CD14-positive monocyte (primary cell): ENCODE data around the gene SFXN4. TPM values are rescaled to one million over a fixed set of nuclear protein-coding genes. Genes with fewer than 3 reads are reported as not detected.
"Not testable (repeated sequence)": the region's sequence is repeated elsewhere in the genome, so short reads cannot be mapped to it uniquely, and the experiment has no call there.

ENCODE experiments used
- DNase-seq, 3 donors: peaks; one replicate each; pipeline ENCODE4 v3.0.0-alpha.2; 2011 to 2022
- H2AFZ ChIP-seq: 2 replicates; pipeline ENCODE4 v1.6.0; 2012; ENCODE audit warnings: mild to moderate bottlenecking, low read depth, low read length, inconsistent platforms; ENCODE audit not compliant: insufficient read depth, poor library complexity, severe bottlenecking
- H3K27ac ChIP-seq, 2 donors: 1 replicate in 1 of 2; 2 replicates in 1 of 2; pipeline ENCODE4 v1.5.1; 2012 to 2013; ENCODE audit warnings: low read length in 2 of 2, control low read depth in 1 of 2, inconsistent platforms in 1 of 2, low read depth in 1 of 2, mild to moderate bottlenecking in 1 of 2
- H3K27me3 ChIP-seq, 2 donors: one replicate each; pipeline versions ENCODE4 v1.6.0 to v1.6.1; 2011 to 2013; ENCODE audit warnings: low read length in 2 of 2; ENCODE audit not compliant: control insufficient read depth in 2 of 2, insufficient read depth in 2 of 2
- H3K36me3 ChIP-seq, 2 donors: replicated peaks in 1 of 2; 1 replicate in 1 of 2; 2 replicates in 1 of 2; pipeline versions ENCODE4 v1.5.1 to v1.6.1; 2012 to 2013; ENCODE audit warnings: low read length in 2 of 2, control low read depth in 1 of 2, inconsistent platforms in 1 of 2, mild to moderate bottlenecking in 1 of 2; ENCODE audit not compliant: insufficient read depth in 2 of 2, control insufficient read depth in 1 of 2
- H3K4me1 ChIP-seq, 2 donors: 1 replicate in 1 of 2; 2 replicates in 1 of 2; pipeline versions ENCODE4 v1.5.1 to v1.6.1; 2012 to 2013; ENCODE audit warnings: low read length in 2 of 2, control low read depth in 1 of 2, inconsistent platforms in 1 of 2, mild to moderate bottlenecking in 1 of 2, moderate library complexity in 1 of 2; ENCODE audit not compliant: insufficient read depth in 2 of 2, control insufficient read depth in 1 of 2
- H3K4me2 ChIP-seq: replicated peaks from 2 replicates; pipeline ENCODE3; 2012; ENCODE audit warnings: low read length, moderate library complexity, mild to moderate bottlenecking; ENCODE audit not compliant: poor library complexity, severe bottlenecking; ENCODE audit errors: extremely low read depth
- H3K4me3 ChIP-seq, 3 experiments: fragments of 200-600 bp in 1 of 3; sonication (generic) in 1 of 3; replicated peaks in 1 of 3; 1 replicate in 2 of 3; 2 replicates in 1 of 3; pipeline ENCODE4 v1.5.1; 2011 to 2013; ENCODE audit warnings: low read length in 3 of 3, mild to moderate bottlenecking in 3 of 3, control low read depth in 2 of 3, low read depth in 2 of 3, inconsistent platforms in 1 of 3, moderate library complexity in 1 of 3
- H3K79me2 ChIP-seq: 2 replicates; pipeline ENCODE4 v1.6.0; 2012; ENCODE audit warnings: mild to moderate bottlenecking, control low read depth, inconsistent platforms, low read length, moderate library complexity; ENCODE audit not compliant: insufficient read depth
- H3K9ac ChIP-seq: 2 replicates; pipeline ENCODE4 v1.6.0; 2017; ENCODE audit warnings: low read length, mild to moderate bottlenecking; ENCODE audit not compliant: insufficient read depth, poor library complexity, severe bottlenecking
- H3K9me3 ChIP-seq, 2 donors: replicated peaks in 1 of 2; 1 replicate in 1 of 2; 2 replicates in 1 of 2; pipeline versions ENCODE4 v1.5.1 to v1.6.1; 2012 to 2013; ENCODE audit warnings: low read length in 2 of 2, control low read depth in 1 of 2; ENCODE audit not compliant: control insufficient read depth in 1 of 2, insufficient read depth in 1 of 2
- H4K20me1 ChIP-seq: 2 replicates; pipeline ENCODE4 v1.6.0; 2012; ENCODE audit warnings: mild to moderate bottlenecking, low read length, control low read depth, moderate library complexity; ENCODE audit not compliant: insufficient read depth
- H3K27ac Mint-ChIP-seq, 7 donors: one replicate each; pipeline ENCODE4 v1.8.0; 2020; ENCODE audit warnings: mild to moderate bottlenecking in 7 of 7, mixed read lengths in 7 of 7, moderate library complexity in 6 of 7, inconsistent platforms in 2 of 7
- H3K27me3 Mint-ChIP-seq, 3 donors: one replicate each; pipeline ENCODE4 v1.8.0; 2021 to 2022; ENCODE audit warnings: low read depth in 3 of 3, mild to moderate bottlenecking in 3 of 3, mixed read lengths in 3 of 3, moderate library complexity in 3 of 3, inconsistent platforms in 1 of 3
- H3K36me3 Mint-ChIP-seq, 2 donors: one replicate each; pipeline ENCODE4 v1.8.0; 2020; ENCODE audit warnings: mixed read lengths in 2 of 2, inconsistent platforms in 1 of 2, mild to moderate bottlenecking in 1 of 2
- H3K4me1 Mint-ChIP-seq: one replicate; pipeline ENCODE4 v1.8.0; 2020; ENCODE audit warnings: mild to moderate bottlenecking, mixed read lengths
- H3K4me3 Mint-ChIP-seq, 2 donors: one replicate each; pipeline ENCODE4 v1.8.0; 2020; ENCODE audit warnings: mild to moderate bottlenecking in 2 of 2, mixed read lengths in 2 of 2, moderate library complexity in 1 of 2
- H3K9me3 Mint-ChIP-seq, 7 donors: one replicate each; pipeline ENCODE4 v1.8.0; 2020 to 2022; ENCODE audit warnings: mixed read lengths in 7 of 7, mild to moderate bottlenecking in 6 of 7, moderate library complexity in 6 of 7, inconsistent platforms in 2 of 7
- CTCF ChIP-seq: fragments of 200-600 bp; IDR thresholded peaks from one replicate; pipeline ENCODE4 v1.8.0; 2022; ENCODE audit warnings: antibody characterized with exemption, mild to moderate bottlenecking
- WGBS: methylation state at CpG from one replicate; pipeline ENCODE4 v1.1.5; 2013; ENCODE audit warnings: missing lambda C conversion rate; ENCODE audit not compliant: insufficient coverage; 5-methylcytosine and 5-hydroxymethylcytosine counted together
- intact Hi-C, 2 donors: fragments of 100-400 bp; cut with micrococcal nuclease; formaldehyde crosslinking; loops; one replicate each; pipeline versions ENCODE4 v1.15.0 to v1.15.1; 2023
- polyA plus RNA-seq, 3 donors: library from polyadenylated mRNA; depleted of rRNA in 1 of 3; unstranded in 2 of 3; stranded (reverse) in 1 of 3; fragments of 300-500 nt in 2 of 3; fragments of >200 nt in 1 of 3; fragmentation: Illumina TruSeq in 2 of 3; gene quantifications; 1 replicate in 2 of 3; 2 replicates in 1 of 3; pipeline ENCODE4 v1.2.3, GENCODE V29; 2012 to 2021

The SFXN4 gene
- polyA plus RNA-seq, 3 donors: 8.3 to 20.4 (median 18.3) TPM

GRCh38 chr10:119098576-119098975 is 66.9 kb downstream of the SFXN4 start:
- no peaks in the 10 kb centered on the region for H3K9me3 Mint-ChIP-seq
- H3K36me3 Mint-ChIP-seq: no peaks in the 10 kb centered on the region
- no peaks in the 10 kb centered on the region for H3K36me3 ChIP-seq
- H3K4me1 Mint-ChIP-seq: peaks cover 13% of the 10 kb centered on the region
- no peak for TF ChIP-seq CTCF
- H3K4me1 ChIP-seq: peaks cover 13 to 15% of the 10 kb centered on the region in 2 donors
- intact Hi-C loops: no loop called here
- no peaks in the 10 kb centered on the region for H3K9me3 ChIP-seq
- no peaks in the 10 kb centered on the region for H4K20me1 ChIP-seq
- no peak overlapping the region for H3K27ac Mint-ChIP-seq
- no peak overlapping the region for H3K4me3 Mint-ChIP-seq
- no peak overlapping the region for H3K4me3 ChIP-seq
- H2AFZ ChIP-seq: no peak overlapping the region
- no peak overlapping the region for H3K4me2 ChIP-seq
- H3K79me2 ChIP-seq: no peaks in the 10 kb centered on the region
- H3K9ac ChIP-seq: no peak overlapping the region
- peaks cover 0 to 1% (median 1%) of the 10 kb centered on the region in 3 donors for H3K27me3 Mint-ChIP-seq
- WGBS: no CpG with 5 or more reads among the region's 3 CpGs
- no peaks in the 10 kb centered on the region for H3K27me3 ChIP-seq
- no peak for DNase-seq
- no peak overlapping the region for H3K27ac ChIP-seq

GRCh38 chr10:119096641-119097415 is 68.7 kb downstream of the SFXN4 start:
- H3K4me1 ChIP-seq: peaks cover 13 to 29% of the 10 kb centered on the region in 2 donors
- not testable (repeated sequence) for H3K27ac Mint-ChIP-seq

More at GRCh38 chr10:119096641-119097415, 68.7 kb downstream of the SFXN4 start:
- H2AFZ ChIP-seq, intact Hi-C loops, H3K79me2 ChIP-seq, H3K27me3 Mint-ChIP-seq, H3K27ac ChIP-seq, H4K20me1 ChIP-seq, H3K4me2 ChIP-seq, H3K9me3 ChIP-seq, DNase-seq, H3K4me3 ChIP-seq, H3K9ac ChIP-seq, H3K9me3 Mint-ChIP-seq, H3K36me3 Mint-ChIP-seq, H3K27me3 ChIP-seq, H3K36me3 ChIP-seq, H3K4me3 Mint-ChIP-seq: not testable (repeated sequence)
- H3K4me1 Mint-ChIP-seq: peaks cover 25% of the 10 kb centered on the region
- WGBS: 100% methylated on average over 1 of the region's 12 CpGs
